Osteocyte (in vitro differentiated cells): ENCODE data around the gene ZDHHC14. TPM values are rescaled to one million over a fixed set of nuclear protein-coding genes. Genes with fewer than 3 reads are reported as not detected.

Source experiments
- DNase-seq: peaks from one replicate; pipeline ENCODE4 v3.0.0; 2021; ENCODE audit warnings: mixed read lengths; ENCODE audit not compliant: unreplicated experiment; ENCODE audit errors: extremely low spot score
- H3K27ac Mint-ChIP-seq: one replicate; pipeline ENCODE4 v1.8.0; 2021; ENCODE audit warnings: mild to moderate bottlenecking, mixed read lengths; ENCODE audit not compliant: unreplicated experiment
- H3K27me3 Mint-ChIP-seq: one replicate; pipeline ENCODE4 v1.8.0; 2021; ENCODE audit warnings: mixed read lengths; ENCODE audit not compliant: unreplicated experiment
- H3K36me3 Mint-ChIP-seq: one replicate; pipeline ENCODE4 v1.8.0; 2021; ENCODE audit warnings: mixed read lengths; ENCODE audit not compliant: unreplicated experiment
- H3K4me1 Mint-ChIP-seq: one replicate; pipeline ENCODE4 v1.8.0; 2021; ENCODE audit warnings: mixed read lengths; ENCODE audit not compliant: unreplicated experiment
- H3K4me3 Mint-ChIP-seq: one replicate; pipeline ENCODE4 v1.8.0; 2021; ENCODE audit warnings: mild to moderate bottlenecking, moderate library complexity, mixed read lengths; ENCODE audit not compliant: unreplicated experiment
- H3K9me3 Mint-ChIP-seq: one replicate; pipeline ENCODE4 v1.8.0; 2021; ENCODE audit warnings: mixed read lengths; ENCODE audit not compliant: unreplicated experiment
- CTCF ChIP-seq: fragments of 200-600 bp; sonication (generic); IDR thresholded peaks from 2 replicates; pipeline ENCODE4 v1.5.0; 2021; ENCODE audit warnings: antibody characterized with exemption, mild to moderate bottlenecking, moderate library complexity
- total RNA-seq: library from RNA; stranded (reverse); gene quantifications from 2 replicates; pipeline ENCODE4 v1.2.1, GENCODE V29; 2021

ZDHHC14 gene
- total RNA-seq, 1 donor from 2014 or later: 9.1 TPM

GRCh38 chr6:157534134-157534871, 153.3 kb downstream of the ZDHHC14 start:
- no peak for TF ChIP-seq CTCF
- no peak overlapping the region for H3K27ac Mint-ChIP-seq
- no peak overlapping the region for H3K4me3 Mint-ChIP-seq
- no peak for DNase-seq
- no peaks in the 10 kb centered on the region for H3K9me3 Mint-ChIP-seq
- H3K36me3 Mint-ChIP-seq: no peaks in the 10 kb centered on the region
- H3K27me3 Mint-ChIP-seq: no peaks in the 10 kb centered on the region
- peaks cover 50% of the 10 kb centered on the region for H3K4me1 Mint-ChIP-seq

- no peak for TF ChIP-seq CTCF
- H3K4me3 Mint-ChIP-seq: no peak overlapping the region
- H3K9me3 Mint-ChIP-seq: no peaks in the 10 kb centered on the region
- H3K27me3 Mint-ChIP-seq: no peaks in the 10 kb centered on the region
- H3K4me1 Mint-ChIP-seq: peaks cover 44% of the 10 kb centered on the region
- DNase-seq: no peak
- H3K27ac Mint-ChIP-seq: no peak overlapping the region
- no peaks in the 10 kb centered on the region for H3K36me3 Mint-ChIP-seq
Measured at GRCh38 chr6:157534977-157535339, 154.0 kb downstream of the ZDHHC14 start.

- TF ChIP-seq CTCF: no peak
- H3K4me3 Mint-ChIP-seq: no peak overlapping the region
- H3K36me3 Mint-ChIP-seq: no peaks in the 10 kb centered on the region
- no peak for DNase-seq
- no peaks in the 10 kb centered on the region for H3K27me3 Mint-ChIP-seq
- H3K9me3 Mint-ChIP-seq: no peaks in the 10 kb centered on the region
- H3K4me1 Mint-ChIP-seq: peaks cover 39% of the 10 kb centered on the region
- H3K27ac Mint-ChIP-seq: peak overlapping the region; percentile 11
Measured at GRCh38 chr6:157535340-157536222, 154.6 kb downstream of the ZDHHC14 start.

- no peaks in the 10 kb centered on the region for H3K36me3 Mint-ChIP-seq
- DNase-seq: no peak
- H3K4me3 Mint-ChIP-seq: no peak overlapping the region
- no peak for TF ChIP-seq CTCF
- no peaks in the 10 kb centered on the region for H3K27me3 Mint-ChIP-seq
- peak overlapping the region; percentile 12 for H3K27ac Mint-ChIP-seq
- peaks cover 36% of the 10 kb centered on the region for H3K4me1 Mint-ChIP-seq
- no peaks in the 10 kb centered on the region for H3K9me3 Mint-ChIP-seq
Measured at GRCh38 chr6:157536223-157536545, 155.2 kb downstream of the ZDHHC14 start.

- DNase-seq: no peak
- Mint-ChIP-seq H3K27me3 (no peaks in the 10 kb centered on the region), H3K4me3 (no peak overlapping the region), H3K4me1 (peaks cover 31% of the 10 kb centered on the region), H3K9me3 (no peaks in the 10 kb centered on the region), H3K36me3 (no peaks in the 10 kb centered on the region), H3K27ac (no peak overlapping the region)
- TF ChIP-seq CTCF: no peak
Measured at GRCh38 chr6:157537556-157537955, 156.6 kb downstream of the ZDHHC14 start.
